Measurements from ENCODE around the gene GRIK4. TPM values are rescaled to one million over a fixed set of nuclear protein-coding genes. Genes with fewer than 3 reads are reported as not detected.

Gene GRIK4
- total and polyA plus RNA-seq, 9 of the 15 experiments (the other 6 are each of a cell fraction or from before 2014, with no cell fraction given): not detected

- no peaks in the 10 kb centered on the region for H3K9me1 ChIP-seq (ENCODE audit: control insufficient read depth, insufficient read depth, low read length)
- no peak overlapping the region for H3K4me3 ChIP-seq
- H3K9ac ChIP-seq (ENCODE audit: insufficient read depth in 1 of 2, low read depth in 2 of 2, low read length in 2 of 2): no peak overlapping the region
- ATAC-seq (no peak), FAIRE-seq (no peak), DNase-seq (ENCODE audit: extremely low read depth in 1 of 4, low spot score in 3 of 4) (no peak)
- H3K27me3 ChIP-seq (ENCODE audit: control insufficient read depth in 2 of 2, insufficient read depth in 2 of 2, low read length in 2 of 2): peaks cover 0 to 46% of the 10 kb centered on the region in 2 experiments; a peak in 3 of 5 replicates
- no peak overlapping the region for H3K4me2 ChIP-seq (ENCODE audit: insufficient read depth, low read length)
- WGBS (ENCODE audit: insufficient coverage, low coverage, missing lambda C conversion rate): 2% methylated on average over 6 of the region's 7 CpGs
- no TSS peak for BruUV-seq (replicated peaks)
- no peaks in the 10 kb centered on the region for H3K36me3 ChIP-seq (ENCODE audit: control insufficient read depth, insufficient read depth, low read length)
- H3K79me2 ChIP-seq (ENCODE audit: control insufficient read depth, insufficient read depth, low read length): no peaks in the 10 kb centered on the region
- no peaks in the 10 kb centered on the region; a peak in 1 of 5 replicates for H3K4me1 ChIP-seq (replicated peaks in 1 of 2; ENCODE audit: control insufficient read depth in 2 of 2, insufficient read depth in 2 of 2, low read length in 2 of 2)
- H4K20me1 ChIP-seq (replicated peaks; ENCODE audit: control insufficient read depth, insufficient read depth, low read length): no peaks in the 10 kb centered on the region
- ChIA-PET POLR2A (interaction anchor here (0.7 kb wide), 1 partner anchor 37 kb away, joined by 3 read pairs; no protein-coding TSS in a partner anchor), CTCF (ENCODE audit: low intra/inter-chr PET ratio) (no interaction called here)
- in situ Hi-C loops (cut with MboI): no loop called here
- no peak overlapping the region for H3K27ac ChIP-seq (ENCODE audit: extremely low read depth, low read depth, low read length)
- no peak overlapping the region for H2AFZ ChIP-seq (ENCODE audit: low read depth, low read length)
- TF ChIP-seq SIX5 (IDR thresholded peaks at IDR 0.05; ENCODE audit: borderline replicate concordance in 1 of 2, insufficient read depth in 1 of 2, low read depth in 1 of 2, low read length in 2 of 2) (no peak), PURB (CRISPR knock-in tag; IDR thresholded peaks at IDR 0.05; ENCODE audit: low read depth) (no peak), DPF2 (IDR thresholded peaks at IDR 0.05) (no peak), ZNF134 (CRISPR knock-in tag; conservative IDR thresholded peaks at IDR 0.05) (no peak), ERF (CRISPR knock-in tag; IDR thresholded peaks at IDR 0.05) (no peak), MECOM (CRISPR knock-in tag; IDR thresholded peaks at IDR 0.05) (no peak)
- intact Hi-C loops (cut with micrococcal nuclease): loop anchor here (5.0 kb wide), 3 partner anchors 158 to 638 kb away; partner anchors contain the start of gene GRIK4
- no peaks in the 10 kb centered on the region for H3K9me3 ChIP-seq (replicated peaks; ENCODE audit: control insufficient read depth, insufficient read depth, low read depth, low read length)
Measured at GRCh38 chr11:120954381-120954780, 442.8 kb downstream of the GRIK4 start.

All from K562 (cell line).